ENCODE measurements around the gene PHLPP1. TPM values are rescaled to one million over a fixed set of nuclear protein-coding genes. Genes with fewer than 3 reads are reported as not detected.
A peak's percentile ranks its signal among the peaks of the same experiment; 100 is the strongest.

The PHLPP1 gene
- total RNA-seq, 1 experiment from 2014 or later = 8.6 TPM

GRCh38 chr18:62976227-62976626 lies 260.9 kb downstream of the PHLPP1 start:
- DNase-seq (ENCODE audit: low read depth) = no peak

GRCh38 chr18:62977512-62977911 lies 262.2 kb downstream of the PHLPP1 start:
- no peak for DNase-seq (ENCODE audit: low read depth)

- no peak for DNase-seq (ENCODE audit: low read depth)
Observed at GRCh38 chr18:62978251-62979049, 263.1 kb downstream of the PHLPP1 start.

GRCh38 chr18:62979176-62979575 lies 263.8 kb downstream of the PHLPP1 start:
- peak; percentile 55 for DNase-seq (ENCODE audit: low read depth)

- DNase-seq (ENCODE audit: low read depth) = no peak
Observed at GRCh38 chr18:62979900-62980299, 264.6 kb downstream of the PHLPP1 start.

GRCh38 chr18:62981566-62981965 lies 266.2 kb downstream of the PHLPP1 start:
- no peak for DNase-seq (ENCODE audit: low read depth)

GRCh38 chr18:62982600-62983251 lies 267.4 kb downstream of the PHLPP1 start:
- DNase-seq (ENCODE audit: low read depth) = peak; percentile 44

GRCh38 chr18:62984656-62985315 lies 269.4 kb downstream of the PHLPP1 start:
- DNase-seq (ENCODE audit: low read depth) = no peak

GRCh38 chr18:62986490-62986889 lies 271.1 kb downstream of the PHLPP1 start:
- DNase-seq (ENCODE audit: low read depth) = no peak

GRCh38 chr18:62987055-62987830 lies 271.9 kb downstream of the PHLPP1 start:
- DNase-seq (ENCODE audit: low read depth) = no peak

- DNase-seq (ENCODE audit: low read depth) = no peak
Observed at GRCh38 chr18:62987859-62988258, 272.5 kb downstream of the PHLPP1 start.

GRCh38 chr18:62988471-62988870 lies 273.1 kb downstream of the PHLPP1 start:
- no peak for DNase-seq (ENCODE audit: low read depth)

- DNase-seq (ENCODE audit: low read depth) = no peak
Observed at GRCh38 chr18:62989195-62989594, 273.9 kb downstream of the PHLPP1 start.

GRCh38 chr18:62990653-62991052 lies 275.3 kb downstream of the PHLPP1 start:
- no peak for DNase-seq (ENCODE audit: low read depth)

- no peak for DNase-seq (ENCODE audit: low read depth)
Observed at GRCh38 chr18:62991389-62991788, 276.0 kb downstream of the PHLPP1 start.

GRCh38 chr18:62991959-62992358 lies 276.6 kb downstream of the PHLPP1 start:
- no peak for DNase-seq (ENCODE audit: low read depth)

- no peak for DNase-seq (ENCODE audit: low read depth)
Observed at GRCh38 chr18:62992877-62993365, 277.6 kb downstream of the PHLPP1 start.

- DNase-seq (ENCODE audit: low read depth) = no peak
Observed at GRCh38 chr18:62996566-62996965, 281.2 kb downstream of the PHLPP1 start.

GRCh38 chr18:62997076-62997475 lies 281.7 kb downstream of the PHLPP1 start:
- no peak for DNase-seq (ENCODE audit: low read depth)

GRCh38 chr18:62998443-62998842 lies 283.1 kb downstream of the PHLPP1 start:
- DNase-seq (ENCODE audit: low read depth) = no peak

GRCh38 chr18:62999392-62999791 lies 284.1 kb downstream of the PHLPP1 start:
- DNase-seq (ENCODE audit: low read depth) = peak; percentile 51

Measured in HT1080 (cell line).